ENCODE results near the gene TRUB1. TPM values are rescaled to one million over a fixed set of nuclear protein-coding genes. Genes with fewer than 3 reads are reported as not detected.

The TRUB1 gene
- total RNA-seq, 2 donors from 2014 or later, result 7.5 to 10.5 TPM

- no peak for ATAC-seq
These were observed 25.5 kb upstream of the TRUB1 start for GRCh38 chr10:114912470-114912859.

GRCh38 chr10:114914560-114914959, 23.4 kb upstream of the TRUB1 start:
- H3K4me1 Mint-ChIP-seq, result peaks cover 3% of the 10 kb centered on the region
- no peak overlapping the region for H3K27ac Mint-ChIP-seq

More at GRCh38 chr10:114912470-114912859, 25.5 kb upstream of the TRUB1 start:
- H3K9me3 ChIP-seq (ENCODE audit: control insufficient read depth, low read length, poor library complexity, severe bottlenecking), result no peaks in the 10 kb centered on the region
- Mint-ChIP-seq H3K27ac (no peak overlapping the region), H3K36me3 (ENCODE audit: low read depth) (no peaks in the 10 kb centered on the region), H3K4me3 (no peak overlapping the region), H3K27me3 (no peaks in the 10 kb centered on the region), H3K4me1 (peaks cover 3% of the 10 kb centered on the region)
- no peak for DNase-seq

GRCh38 chr10:114915294-114915693, 22.7 kb upstream of the TRUB1 start:
- no peak overlapping the region for H3K4me3 Mint-ChIP-seq
- no peaks in the 10 kb centered on the region for H3K9me3 ChIP-seq (ENCODE audit: control insufficient read depth, low read length, poor library complexity, severe bottlenecking)
- DNase-seq, result no peak
- no peak overlapping the region for H3K27ac Mint-ChIP-seq
- H3K27me3 Mint-ChIP-seq, result peaks cover 7% of the 10 kb centered on the region
- peaks cover 3% of the 10 kb centered on the region for H3K4me1 Mint-ChIP-seq
- H3K36me3 Mint-ChIP-seq (ENCODE audit: low read depth), result no peaks in the 10 kb centered on the region
- ATAC-seq, result no peak

More at GRCh38 chr10:114914560-114914959, 23.4 kb upstream of the TRUB1 start:
- no peaks in the 10 kb centered on the region for H3K9me3 ChIP-seq (ENCODE audit: control insufficient read depth, low read length, poor library complexity, severe bottlenecking)
- ATAC-seq, result no peak
- Mint-ChIP-seq H3K4me3 (no peak overlapping the region), H3K36me3 (ENCODE audit: low read depth) (no peaks in the 10 kb centered on the region), H3K27me3 (peaks cover 7% of the 10 kb centered on the region)
- no peak for DNase-seq

GRCh38 chr10:114916653-114917052, 21.3 kb upstream of the TRUB1 start:
- H3K9me3 ChIP-seq (ENCODE audit: control insufficient read depth, low read length, poor library complexity, severe bottlenecking), result no peaks in the 10 kb centered on the region
- no peaks in the 10 kb centered on the region for H3K36me3 Mint-ChIP-seq (ENCODE audit: low read depth)
- H3K4me1 Mint-ChIP-seq, result peaks cover 3% of the 10 kb centered on the region
- DNase-seq (no peak), ATAC-seq (no peak)
- no peak overlapping the region for H3K27ac Mint-ChIP-seq
- H3K4me3 Mint-ChIP-seq, result no peak overlapping the region
- peaks cover 14% of the 10 kb centered on the region for H3K27me3 Mint-ChIP-seq

- no peak for DNase-seq
- H3K9me3 ChIP-seq (ENCODE audit: control insufficient read depth, low read length, poor library complexity, severe bottlenecking), result no peaks in the 10 kb centered on the region
- Mint-ChIP-seq H3K27ac (no peak overlapping the region), H3K27me3 (peaks cover 16% of the 10 kb centered on the region), H3K4me1 (no peaks in the 10 kb centered on the region), H3K36me3 (ENCODE audit: low read depth) (no peaks in the 10 kb centered on the region), H3K4me3 (no peak overlapping the region)
- ATAC-seq, result no peak
These were observed 20.5 kb upstream of the TRUB1 start for GRCh38 chr10:114917459-114917858.

GRCh38 chr10:114917927-114918672, 19.9 kb upstream of the TRUB1 start:
- Mint-ChIP-seq H3K4me1 (no peaks in the 10 kb centered on the region), H3K27me3 (peaks cover 23% of the 10 kb centered on the region), H3K27ac (no peak overlapping the region), H3K36me3 (ENCODE audit: low read depth) (no peaks in the 10 kb centered on the region), H3K4me3 (no peak overlapping the region)
- ATAC-seq, result no peak
- no peak for DNase-seq
- H3K9me3 ChIP-seq (ENCODE audit: control insufficient read depth, low read length, poor library complexity, severe bottlenecking), result no peaks in the 10 kb centered on the region

- H3K27me3 Mint-ChIP-seq, result peaks cover 39% of the 10 kb centered on the region
- ATAC-seq (no peak), DNase-seq (no peak)
- H3K36me3 Mint-ChIP-seq (ENCODE audit: low read depth), result no peaks in the 10 kb centered on the region
- H3K4me1 Mint-ChIP-seq, result no peaks in the 10 kb centered on the region
- H3K4me3 Mint-ChIP-seq, result no peak overlapping the region
- no peak overlapping the region for H3K27ac Mint-ChIP-seq
- H3K9me3 ChIP-seq (ENCODE audit: control insufficient read depth, low read length, poor library complexity, severe bottlenecking), result no peaks in the 10 kb centered on the region
These were observed 17.5 kb upstream of the TRUB1 start for GRCh38 chr10:114920459-114920858.

GRCh38 chr10:114922003-114922402, 16.0 kb upstream of the TRUB1 start:
- H3K4me1 Mint-ChIP-seq, result no peaks in the 10 kb centered on the region
- no peak overlapping the region for H3K4me3 Mint-ChIP-seq
- H3K9me3 ChIP-seq (ENCODE audit: control insufficient read depth, low read length, poor library complexity, severe bottlenecking), result no peaks in the 10 kb centered on the region
- no peak overlapping the region for H3K27ac Mint-ChIP-seq
- ATAC-seq, result no peak
- peaks cover 48% of the 10 kb centered on the region for H3K27me3 Mint-ChIP-seq
- H3K36me3 Mint-ChIP-seq (ENCODE audit: low read depth), result no peaks in the 10 kb centered on the region
- DNase-seq, result no peak

GRCh38 chr10:114923551-114923950, 14.4 kb upstream of the TRUB1 start:
- H3K27ac Mint-ChIP-seq, result no peak overlapping the region
- DNase-seq (no peak), ATAC-seq (no peak)
- H3K9me3 ChIP-seq (ENCODE audit: control insufficient read depth, low read length, poor library complexity, severe bottlenecking), result no peaks in the 10 kb centered on the region
- no peak overlapping the region for H3K4me3 Mint-ChIP-seq
- H3K27me3 Mint-ChIP-seq, result peaks cover 45% of the 10 kb centered on the region
- H3K36me3 Mint-ChIP-seq (ENCODE audit: low read depth), result no peaks in the 10 kb centered on the region
- no peaks in the 10 kb centered on the region for H3K4me1 Mint-ChIP-seq

GRCh38 chr10:114925587-114926586, 12.1 kb upstream of the TRUB1 start:
- peaks cover 38% of the 10 kb centered on the region for H3K27me3 Mint-ChIP-seq
- DNase-seq (no peak), ATAC-seq (no peak)
- H3K9me3 ChIP-seq (ENCODE audit: control insufficient read depth, low read length, poor library complexity, severe bottlenecking), result no peaks in the 10 kb centered on the region
- no peaks in the 10 kb centered on the region for H3K36me3 Mint-ChIP-seq (ENCODE audit: low read depth)
- no peak overlapping the region for H3K4me3 Mint-ChIP-seq
- H3K27ac Mint-ChIP-seq, result no peak overlapping the region
- H3K4me1 Mint-ChIP-seq, result no peaks in the 10 kb centered on the region

GRCh38 chr10:114928818-114929217, 9.2 kb upstream of the TRUB1 start:
- H3K9me3 ChIP-seq (ENCODE audit: control insufficient read depth, low read length, poor library complexity, severe bottlenecking), result peaks cover 3% of the 10 kb centered on the region
- H3K4me3 Mint-ChIP-seq, result no peak overlapping the region
- ATAC-seq (no peak), DNase-seq (no peak)
- no peaks in the 10 kb centered on the region for H3K4me1 Mint-ChIP-seq
- H3K27ac Mint-ChIP-seq, result no peak overlapping the region
- no peaks in the 10 kb centered on the region for H3K36me3 Mint-ChIP-seq (ENCODE audit: low read depth)
- peaks cover 21% of the 10 kb centered on the region for H3K27me3 Mint-ChIP-seq

GRCh38 chr10:114930320-114930719, 7.7 kb upstream of the TRUB1 start:
- Mint-ChIP-seq H3K27me3 (peaks cover 14% of the 10 kb centered on the region), H3K4me1 (no peaks in the 10 kb centered on the region), H3K27ac (no peak overlapping the region), H3K4me3 (no peak overlapping the region), H3K36me3 (ENCODE audit: low read depth) (no peaks in the 10 kb centered on the region)
- no peak for ATAC-seq
- no peak for DNase-seq
- peaks cover 3% of the 10 kb centered on the region for H3K9me3 ChIP-seq (ENCODE audit: control insufficient read depth, low read length, poor library complexity, severe bottlenecking)

GRCh38 chr10:114931072-114931679, 6.8 kb upstream of the TRUB1 start:
- Mint-ChIP-seq H3K27ac (no peak overlapping the region), H3K36me3 (ENCODE audit: low read depth) (no peaks in the 10 kb centered on the region), H3K4me1 (no peaks in the 10 kb centered on the region), H3K4me3 (no peak overlapping the region), H3K27me3 (peaks cover 5% of the 10 kb centered on the region)
- peaks cover 3% of the 10 kb centered on the region for H3K9me3 ChIP-seq (ENCODE audit: control insufficient read depth, low read length, poor library complexity, severe bottlenecking)
- ATAC-seq (no peak), DNase-seq (no peak)

Data from T-helper 17 cell (primary cell).